ENCODE data around the gene CFAP57.

- no peak for TF ChIP-seq MAFK (IDR thresholded peaks at IDR 0.05; ENCODE audit: low read depth, low read length)
- TF ChIP-seq CHD1 (IDR thresholded peaks at IDR 0.05; ENCODE audit: low read depth, low read length), result no peak
- no peak for TF ChIP-seq POLR2A (IDR thresholded peaks at IDR 0.05; ENCODE audit: low read depth, low read length)
- TF ChIP-seq CTCF (conservative IDR thresholded peaks at IDR 0.05; ENCODE audit: low read depth, low read length), result no peak
- TF ChIP-seq NFE2L2 (IDR thresholded peaks at IDR 0.05; ENCODE audit: low read depth, low read length), result no peak
- no peak for TF ChIP-seq SMC3 (IDR thresholded peaks at IDR 0.05; ENCODE audit: low read depth, low read length)
- TF ChIP-seq FOS (IDR thresholded peaks at IDR 0.05; ENCODE audit: low read depth, low read length), result no peak
- TF ChIP-seq RCOR1 (IDR thresholded peaks at IDR 0.05; ENCODE audit: insufficient replicate concordance, low read length), result no peak
Measured at GRCh38 chr1:43274804-43275180, 102.7 kb downstream of the CFAP57 start.

All from IMR-90 (cell line).